NCI-H446 treated with DMSO at 0.1 percent for 48 hours (cell line): Measurements from ENCODE around the gene ST6GALNAC1.
"Not testable (repeated sequence)": the region's sequence is repeated elsewhere in the genome, so short reads cannot be mapped to it uniquely, and the experiment has no call there.

Experiments used
- DNase-seq: peaks from one replicate; lab custom pipeline; 2025; lab: John Stamatoyannopoulos, UW

ST6GALNAC1 gene

GRCh38 chr17:76642032-76642561, 1.5 kb downstream of the ST6GALNAC1 start:
- DNase-seq: no peak

GRCh38 chr17:76641501-76641900, 2.1 kb downstream of the ST6GALNAC1 start:
- no peak for DNase-seq

GRCh38 chr17:76640550-76641380, 2.8 kb downstream of the ST6GALNAC1 start:
- DNase-seq: no peak

- DNase-seq: no peak
Observed at GRCh38 chr17:76638263-76638662, 5.3 kb downstream of the ST6GALNAC1 start.

- not testable (repeated sequence) for DNase-seq
Observed at GRCh38 chr17:76636486-76637206, 6.9 kb downstream of the ST6GALNAC1 start.

GRCh38 chr17:76635659-76636360, 7.7 kb downstream of the ST6GALNAC1 start:
- no peak for DNase-seq

- DNase-seq: no peak
Observed at GRCh38 chr17:76635039-76635438, 8.5 kb downstream of the ST6GALNAC1 start.

- no peak for DNase-seq
Observed at GRCh38 chr17:76633628-76634328, 9.8 kb downstream of the ST6GALNAC1 start.

- DNase-seq: no peak
Observed at GRCh38 chr17:76631821-76632565, 11.6 kb downstream of the ST6GALNAC1 start.

GRCh38 chr17:76630151-76630550, 13.4 kb downstream of the ST6GALNAC1 start:
- DNase-seq: no peak

- DNase-seq: no peak
Observed at GRCh38 chr17:76627510-76627909, 16.0 kb downstream of the ST6GALNAC1 start.

GRCh38 chr17:76626442-76626841, 17.1 kb downstream of the ST6GALNAC1 start:
- no peak for DNase-seq

GRCh38 chr17:76625496-76625895, 18.1 kb downstream of the ST6GALNAC1 start:
- no peak for DNase-seq

GRCh38 chr17:76623271-76624146, 20.0 kb downstream of the ST6GALNAC1 start:
- DNase-seq: peak; percentile 42

- DNase-seq: no peak
Observed at GRCh38 chr17:76617838-76618237, 25.7 kb downstream of the ST6GALNAC1 start.

- no peak for DNase-seq
Observed at GRCh38 chr17:76614912-76615617, 28.5 kb downstream of the ST6GALNAC1 start.

- not testable (repeated sequence) for DNase-seq
Observed at GRCh38 chr17:76614064-76614759, 29.3 kb downstream of the ST6GALNAC1 start.

GRCh38 chr17:76612977-76613851, 30.3 kb downstream of the ST6GALNAC1 start:
- DNase-seq: no peak
